Caco-2 (cell line): ENCODE results near the gene MUL1. TPM values are rescaled to one million over a fixed set of nuclear protein-coding genes. Genes with fewer than 3 reads are reported as not detected.
A peak's percentile ranks its signal among the peaks of the same experiment; 100 is the strongest.

Source experiments
- BruUV-seq: library from RNA; stranded (reverse); fragments of 400-500 nt; replicated peaks from 2 replicates; lab custom pipeline; 2021; lab: Mats Ljungman, UMichigan
- CTCF ChIA-PET: fragments of 300-600 bp; sonication (Branson Sonifier 250); formaldehyde crosslinking; loops from one replicate; lab custom pipeline; 2022; ENCODE audit warnings: antibody characterized with exemption; lab: Charles Lee
- POLR2A ChIA-PET: fragments of 300-600 bp; sonication (Branson Sonifier 250); formaldehyde crosslinking; loops from one replicate; lab custom pipeline; 2022; ENCODE audit warnings: antibody characterized with exemption; lab: Charles Lee
- DNase-seq, 2 experiments: peaks; one replicate each; pipeline versions ENCODE4 v3.0.0 to v3.0.0-alpha.2; 2020 to 2022
- H3K27me3 ChIP-seq: replicated peaks from 2 replicates; pipeline ENCODE4 v1.6.0; 2011; ENCODE audit warnings: low read length; ENCODE audit not compliant: control insufficient read depth, insufficient read depth
- H3K36me3 ChIP-seq: 2 replicates; pipeline ENCODE4 v1.5.1; 2011; ENCODE audit warnings: low read length; ENCODE audit not compliant: control insufficient read depth, insufficient read depth
- H3K4me1 ChIP-seq: fragments of 250-450 bp; sonication (Bioruptor Pico); 2 replicates; pipeline ENCODE4 v1.5.1; 2020; ENCODE audit warnings: mild to moderate bottlenecking
- H3K4me3 ChIP-seq: 2 replicates; pipeline ENCODE4 v1.5.1; 2011; ENCODE audit warnings: low read depth, mild to moderate bottlenecking, control low read depth, low read length
- H3K9me3 ChIP-seq: fragments of 250-450 bp; sonication (Bioruptor Pico); 2 replicates; pipeline ENCODE4 v1.5.1; 2020; ENCODE audit warnings: mild to moderate bottlenecking, moderate library complexity
- H3K27ac Mint-ChIP-seq: one replicate; pipeline ENCODE4 v1.8.0; 2022; ENCODE audit warnings: mixed read lengths; ENCODE audit not compliant: unreplicated experiment
- H3K27me3 Mint-ChIP-seq: one replicate; pipeline ENCODE4 v1.8.0; 2022; ENCODE audit warnings: mixed read lengths; ENCODE audit not compliant: insufficient read depth, unreplicated experiment
- H3K36me3 Mint-ChIP-seq: one replicate; pipeline ENCODE4 v1.8.0; 2022; ENCODE audit warnings: mild to moderate bottlenecking, mixed read lengths; ENCODE audit not compliant: insufficient read depth, unreplicated experiment
- H3K4me1 Mint-ChIP-seq: one replicate; pipeline ENCODE4 v1.8.0; 2022; ENCODE audit warnings: low read depth, mixed read lengths; ENCODE audit not compliant: unreplicated experiment
- H3K4me3 Mint-ChIP-seq: one replicate; pipeline ENCODE4 v1.8.0; 2022; ENCODE audit warnings: mild to moderate bottlenecking, moderate library complexity, mixed read lengths; ENCODE audit not compliant: unreplicated experiment
- H3K9me3 Mint-ChIP-seq: one replicate; pipeline ENCODE4 v1.8.0; 2022; ENCODE audit warnings: mixed read lengths; ENCODE audit not compliant: unreplicated experiment
- CTCF ChIP-seq, 2 experiments: fragments of 200-600 bp in 1 of 2; IDR thresholded peaks; 1 replicate in 1 of 2; 2 replicates in 1 of 2; pipeline versions ENCODE4 v1.5.1 to v1.8.0; 2011 to 2022; ENCODE audit warnings: antibody characterized with exemption in 1 of 2, control low read depth in 1 of 2, inconsistent platforms in 1 of 2, low read depth in 1 of 2, low read length in 1 of 2, mild to moderate bottlenecking in 1 of 2, moderate library complexity in 1 of 2; ENCODE audit not compliant: insufficient read depth in 1 of 2, severe bottlenecking in 1 of 2, unreplicated experiment in 1 of 2
- intact Hi-C: fragments of 100-400 bp; cut with micrococcal nuclease; formaldehyde crosslinking; loops from one replicate; pipeline ENCODE4 v1.10.0; 2022; ENCODE audit not compliant: unreplicated experiment
- total RNA-seq: library from RNA; stranded (reverse); gene quantifications from 2 replicates; pipeline ENCODE4 v1.2.3, GENCODE V29; 2022

MUL1 gene
- total RNA-seq, 1 experiment from 2014 or later = 18.3 TPM

GRCh38 chr1:20486457-20487235 lies 21.3 kb downstream of the MUL1 start:
- no peaks in the 10 kb centered on the region for H3K9me3 Mint-ChIP-seq
- TF ChIP-seq CTCF (IDR thresholded peaks at IDR 0.05; ENCODE audit: insufficient read depth in 1 of 2, low read depth in 1 of 2, low read length in 1 of 2, severe bottlenecking in 1 of 2, unreplicated experiment in 1 of 2) = no peak
- peak overlapping the region; percentile 79 for H3K4me3 Mint-ChIP-seq
- peaks cover 12% of the 10 kb centered on the region for H3K4me1 ChIP-seq
- TSS peak; percentile 39 for BruUV-seq
- H3K27me3 ChIP-seq = no peaks in the 10 kb centered on the region
- H3K36me3 Mint-ChIP-seq = peaks cover 17% of the 10 kb centered on the region
- peaks cover 21% of the 10 kb centered on the region for H3K4me1 Mint-ChIP-seq
- peak overlapping the region; percentile 71 for H3K27ac Mint-ChIP-seq
- H3K36me3 ChIP-seq = 0 out of 2 replicates have a peak, but pooled peaks cover 1% of the 10 kb centered on the region
- DNase-seq = peak; percentile 92
- CTCF ChIA-PET = interaction anchor here (0.8 kb wide), 1 partner anchor 119 kb away, joined by 3 read pairs; no protein-coding TSS in a partner anchor
- POLR2A ChIA-PET = interaction anchor here (0.7 kb wide), 1 partner anchor 10 kb away, joined by 3 read pairs; no protein-coding TSS in a partner anchor
- intact Hi-C loops = loop anchor here (1.0 to 2.0 kb wide), 2 partner anchors 10 to 46 kb away; no protein-coding TSS in a partner anchor
- peak overlapping the region; percentile 68 for H3K4me3 ChIP-seq
- no peaks in the 10 kb centered on the region for H3K9me3 ChIP-seq
- H3K27me3 Mint-ChIP-seq = no peaks in the 10 kb centered on the region

- no peaks in the 10 kb centered on the region for H3K9me3 Mint-ChIP-seq
- Histone ChIP-seq H3K4me1 (peaks cover 20% of the 10 kb centered on the region), H3K27me3 (no peaks in the 10 kb centered on the region), H3K36me3 (0 out of 2 replicates have a peak, but pooled peaks cover 1% of the 10 kb centered on the region), H3K9me3 (no peaks in the 10 kb centered on the region), H3K4me3 (peak within 1 kb of the TSS; percentile 68)
- peak within 1 kb of the TSS; percentile 95 for H3K27ac Mint-ChIP-seq
- H3K36me3 Mint-ChIP-seq = peaks cover 17% of the 10 kb centered on the region
- TF ChIP-seq CTCF (IDR thresholded peaks at IDR 0.05; ENCODE audit: insufficient read depth in 1 of 2, low read depth in 1 of 2, low read length in 1 of 2, severe bottlenecking in 1 of 2, unreplicated experiment in 1 of 2) = no peak
- H3K4me1 Mint-ChIP-seq = peaks cover 29% of the 10 kb centered on the region
- H3K4me3 Mint-ChIP-seq = peak within 1 kb of the TSS; percentile 89
- DNase-seq = peak; percentile 75
- ChIA-PET CTCF (interaction anchor here (0.6 to 0.8 kb wide), 2 partner anchors 48 to 118 kb away, joined by 3 read pairs; no protein-coding TSS in a partner anchor), POLR2A (interaction anchor here (0.7 kb wide), 1 partner anchor 9 kb away, joined by 3 read pairs; no protein-coding TSS in a partner anchor)
- intact Hi-C loops = loop anchor here (1.0 to 2.0 kb wide), 2 partner anchors 9 to 45 kb away; no protein-coding TSS in a partner anchor
- no TSS peak for BruUV-seq
- H3K27me3 Mint-ChIP-seq = no peaks in the 10 kb centered on the region
Measured at GRCh38 chr1:20485527-20486456, 22.2 kb downstream of the MUL1 start, which contains the start of gene CAMK2N1. TSS of gene CAMK2N1 (minus strand) at chr1:20486210. CDS start at chr1:20485379, 831 bp downstream.
